ENCODE measurements around the gene EIPR1. TPM values are rescaled to one million over a fixed set of nuclear protein-coding genes. Genes with fewer than 3 reads are reported as not detected.
A peak's percentile ranks its signal among the peaks of the same experiment; 100 is the strongest.
"Not testable (repeated sequence)": the region's sequence is repeated elsewhere in the genome, so short reads cannot be mapped to it uniquely, and the experiment has no call there.

The EIPR1 gene
- polyA plus RNA-seq, 3 donors = 23.2 to 28.4 (median 26.5) TPM

DNA sequence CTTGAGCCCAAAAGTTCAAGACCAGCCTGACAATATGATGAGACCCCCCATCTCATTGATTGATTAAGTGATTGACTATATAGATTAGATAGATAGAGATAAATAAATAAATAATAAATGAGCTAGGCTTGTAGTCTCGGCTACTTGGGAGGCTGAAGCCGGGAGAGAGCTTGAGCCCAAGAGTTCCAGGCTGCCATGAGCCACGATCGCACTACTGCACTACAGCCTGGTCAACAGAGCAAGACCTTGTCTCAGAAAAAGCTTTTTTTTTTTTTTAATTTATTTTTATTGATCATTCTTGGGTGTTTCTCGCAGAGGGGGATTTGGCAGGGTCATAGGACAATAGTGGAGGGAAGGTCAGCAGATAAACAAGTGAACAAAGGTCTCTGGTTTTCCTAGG, 12.4 kb downstream of the EIPR1 start:
- no peak for DNase-seq

DNA sequence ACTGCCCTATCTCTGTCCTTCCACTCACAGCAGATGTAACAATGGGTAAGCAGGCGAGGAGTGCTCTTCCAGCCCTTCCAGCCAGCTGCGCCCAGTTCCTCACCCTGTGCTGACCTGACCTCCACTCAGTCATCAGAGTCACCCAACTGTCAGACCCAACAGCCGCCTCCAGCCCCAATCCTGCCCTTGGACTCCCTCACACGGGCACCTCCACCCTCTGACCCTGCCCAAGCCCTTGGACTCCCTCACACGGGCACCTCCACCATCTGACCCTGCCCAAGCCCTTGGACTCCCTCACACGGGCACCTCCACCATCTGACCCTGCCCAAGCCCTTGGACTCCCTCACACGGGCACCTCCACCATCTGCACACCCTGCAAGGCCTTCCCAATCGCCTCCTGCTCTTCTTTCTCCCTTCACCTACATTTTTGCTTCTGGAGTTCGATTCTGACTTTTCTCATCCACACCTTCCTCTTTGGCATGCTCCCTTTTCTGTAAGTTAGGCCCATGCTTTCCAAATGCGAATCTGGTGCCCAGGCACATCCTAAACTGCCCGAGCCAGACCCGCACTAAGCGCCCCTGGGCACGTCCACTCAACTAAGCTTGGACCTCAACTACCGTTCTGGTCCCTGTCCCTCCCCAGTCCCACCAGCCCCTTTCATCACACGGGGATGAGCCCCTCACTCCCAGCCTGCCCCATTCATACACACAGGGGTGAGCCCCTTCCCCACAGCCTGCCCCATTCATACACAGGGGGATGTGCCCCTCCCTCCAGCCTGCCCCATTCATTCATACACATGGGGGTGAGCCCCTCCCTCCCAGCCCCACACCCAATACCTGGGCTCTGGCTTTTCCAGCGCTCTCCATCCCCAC, 15.9 kb downstream of the EIPR1 start:
- DNase-seq = no peak

DNA sequence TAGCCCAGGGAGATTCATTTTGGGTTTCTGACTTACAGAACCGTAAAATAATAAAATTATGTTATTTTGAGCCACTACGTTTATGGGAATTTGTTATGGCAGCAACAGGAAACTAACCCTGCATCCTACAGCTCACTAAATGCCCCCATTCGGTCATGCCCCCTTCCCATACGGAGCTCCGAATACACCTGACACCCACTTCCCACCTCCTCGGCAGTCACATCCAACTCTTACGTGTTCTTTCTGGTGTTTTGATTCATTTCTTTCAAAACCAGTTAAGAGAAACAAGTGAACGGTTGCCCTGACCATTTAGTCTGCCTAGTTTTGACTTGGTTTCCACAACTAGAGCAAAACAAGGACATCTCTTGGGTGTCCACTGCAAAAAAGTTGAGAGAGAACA, 19.7 kb downstream of the EIPR1 start:
- no peak for DNase-seq

DNA sequence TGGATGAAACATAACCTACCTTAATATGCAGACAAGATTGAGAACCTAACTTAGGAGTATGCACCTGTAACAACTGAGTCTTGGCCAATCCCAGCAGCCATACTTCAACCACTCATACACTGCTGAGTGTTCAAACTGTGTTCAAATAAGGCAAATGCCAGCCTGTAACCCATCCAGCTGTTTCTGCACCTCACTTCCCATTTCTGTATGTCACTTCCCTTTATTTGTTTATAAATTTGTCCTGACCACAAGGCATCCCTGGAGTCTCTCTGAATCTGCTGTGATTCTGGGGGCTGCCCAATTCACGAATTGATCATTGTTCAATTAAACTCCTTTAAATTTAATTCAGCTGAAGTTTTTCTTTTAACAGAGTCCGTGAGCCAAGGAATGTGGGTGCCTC, 20.2 kb downstream of the EIPR1 start:
- DNase-seq = not testable (repeated sequence)

DNA sequence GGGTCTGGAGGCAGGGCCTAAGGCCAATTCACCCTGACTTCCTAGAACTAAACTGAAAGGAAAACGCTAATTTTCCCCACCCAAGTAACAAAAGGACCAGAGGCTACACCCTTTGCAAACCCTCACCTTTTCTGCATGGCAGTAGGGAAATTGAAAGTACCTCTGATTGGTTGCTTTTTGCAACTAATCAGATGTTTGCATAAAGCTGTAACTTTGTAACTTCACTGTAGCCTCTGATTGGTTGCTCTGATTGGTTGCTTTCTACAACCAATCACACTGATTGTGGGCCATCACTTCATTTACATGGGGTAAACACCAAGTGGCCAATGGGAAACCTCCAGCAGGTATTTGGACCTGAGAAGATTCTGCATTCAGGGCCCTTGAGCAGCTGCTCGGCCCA, 20.8 kb downstream of the EIPR1 start:
- no peak for DNase-seq

DNA sequence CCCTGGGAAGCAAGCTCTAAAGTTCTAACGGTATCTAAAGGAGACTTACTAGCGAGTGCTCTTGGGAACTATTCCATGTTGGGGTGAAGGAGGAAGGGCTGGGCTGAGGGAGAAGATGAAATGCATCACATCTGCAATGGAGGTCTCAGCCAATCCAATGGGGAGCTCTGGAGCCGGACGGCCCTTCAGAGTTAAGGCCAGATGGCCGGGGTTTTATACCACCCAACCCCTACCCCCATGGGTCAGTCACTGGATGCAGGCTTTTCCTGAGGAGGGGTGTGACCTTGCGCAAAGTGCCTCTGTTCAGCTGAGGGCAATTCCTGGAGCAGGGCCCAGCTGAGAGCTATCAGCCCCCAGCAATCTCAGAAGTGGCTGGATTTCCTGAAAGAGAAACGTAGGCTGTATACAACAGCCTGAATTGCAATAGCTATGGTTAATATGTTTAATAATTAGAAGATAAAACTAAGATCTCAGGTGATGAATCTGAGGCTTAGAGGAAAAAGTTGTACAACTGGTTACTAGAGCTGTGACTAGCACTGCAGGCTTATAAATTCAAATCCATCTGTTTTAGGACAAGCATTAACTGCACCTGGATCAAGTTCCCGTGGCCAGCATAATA, 21.6 kb downstream of the EIPR1 start:
- DNase-seq = no peak

DNA sequence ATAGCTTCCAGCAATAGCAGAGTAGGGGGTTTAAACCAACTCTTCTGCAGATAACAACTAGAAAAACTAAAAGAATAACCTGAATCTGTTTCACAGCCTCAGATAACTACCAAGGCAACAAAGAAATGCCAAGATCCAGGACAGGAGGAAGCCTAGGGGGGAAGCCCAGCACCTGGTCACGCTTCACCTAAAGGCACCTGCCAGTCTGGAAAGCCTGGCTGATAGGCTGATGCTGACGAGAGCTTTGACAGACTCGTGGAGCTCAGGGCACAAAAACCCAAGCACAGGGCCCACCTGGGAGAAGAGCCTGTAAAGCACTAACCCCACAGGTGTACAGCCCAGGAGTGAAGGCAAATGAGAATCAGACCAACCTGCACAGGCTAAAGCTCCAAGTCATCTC, 22.6 kb downstream of the EIPR1 start:
- no peak for DNase-seq

DNA sequence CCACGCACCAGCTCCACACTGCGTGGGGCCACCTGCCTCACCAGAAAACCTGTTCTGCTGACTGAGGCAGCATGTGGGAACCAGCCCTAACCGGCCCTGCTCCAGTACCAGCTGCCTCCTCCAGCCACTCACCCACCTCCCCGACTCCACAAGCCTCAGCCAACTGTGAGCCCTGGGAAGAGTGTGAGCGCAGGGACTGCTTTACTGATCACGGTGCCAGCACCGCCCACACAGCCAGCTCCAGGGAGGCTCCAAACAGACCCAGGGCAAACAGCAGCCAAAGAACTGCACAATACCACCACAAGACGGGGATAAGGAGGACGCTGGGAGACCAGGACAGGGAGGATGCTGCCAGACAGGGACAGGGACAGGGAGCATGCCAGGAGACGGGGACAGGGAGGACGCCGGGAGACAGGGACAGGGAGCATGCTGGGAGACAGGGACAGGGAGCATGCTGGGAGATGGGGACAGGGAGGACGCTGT, 28.4 kb downstream of the EIPR1 start:
- peak; percentile 29 for DNase-seq

DNA sequence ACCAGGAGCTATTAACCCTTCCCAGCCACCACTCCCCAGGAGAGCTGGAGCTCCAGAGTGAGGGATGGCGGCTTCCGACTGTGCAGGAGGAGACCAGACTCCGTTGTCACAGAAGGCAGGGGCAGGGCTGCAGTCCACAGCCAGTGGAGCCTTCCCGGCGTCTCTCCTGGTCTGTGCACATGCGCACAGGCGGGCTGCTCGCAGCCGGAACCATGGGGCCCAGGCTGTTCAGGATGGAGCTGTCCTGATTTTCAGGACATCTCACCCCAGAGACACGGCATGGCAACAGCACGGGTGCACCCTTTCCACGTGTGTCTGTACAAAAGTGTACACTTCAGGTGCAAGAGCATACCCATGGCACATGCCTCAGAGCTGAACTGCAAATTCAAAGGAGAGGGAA, 28.9 kb downstream of the EIPR1 start:
- DNase-seq = no peak

DNA sequence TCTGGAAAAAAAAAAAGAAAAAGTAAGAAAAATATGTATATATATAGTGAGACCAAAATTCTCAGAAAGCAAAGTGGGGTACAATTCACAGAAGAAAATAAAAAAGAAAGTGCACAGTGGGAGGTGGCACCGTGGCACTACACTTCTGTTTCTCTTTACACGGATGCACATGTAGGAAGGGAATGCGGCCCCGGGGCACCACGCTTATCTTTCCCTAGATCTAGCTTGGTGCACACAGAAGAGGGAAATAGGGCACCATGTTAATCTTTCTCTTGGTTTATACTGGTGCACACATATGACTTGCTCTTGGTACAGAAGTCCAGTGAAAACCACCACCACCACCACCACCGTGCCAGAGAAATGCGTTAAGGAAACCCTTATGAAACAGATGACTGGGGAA, 32.0 kb downstream of the EIPR1 start:
- no peak for DNase-seq

DNA sequence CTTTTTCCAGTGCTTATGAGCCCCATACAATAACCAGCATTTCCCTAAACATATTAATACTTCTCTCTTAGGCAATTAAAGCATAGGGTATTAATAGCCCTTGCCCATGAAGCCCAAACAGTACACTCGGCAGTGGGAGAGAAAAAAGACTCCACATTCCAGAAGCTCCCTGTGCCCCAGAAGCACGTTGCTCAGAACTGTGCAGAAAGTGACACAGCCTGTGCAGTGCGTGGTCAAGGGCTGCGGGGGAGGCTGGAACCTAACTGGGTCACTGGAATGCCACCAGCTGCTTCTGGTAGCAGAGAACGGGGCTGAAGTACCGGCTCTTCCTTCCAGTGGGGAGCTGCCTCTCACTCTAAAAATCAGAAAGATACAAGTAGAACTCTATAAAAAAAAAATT, 32.7 kb downstream of the EIPR1 start:
- DNase-seq = no peak

DNA sequence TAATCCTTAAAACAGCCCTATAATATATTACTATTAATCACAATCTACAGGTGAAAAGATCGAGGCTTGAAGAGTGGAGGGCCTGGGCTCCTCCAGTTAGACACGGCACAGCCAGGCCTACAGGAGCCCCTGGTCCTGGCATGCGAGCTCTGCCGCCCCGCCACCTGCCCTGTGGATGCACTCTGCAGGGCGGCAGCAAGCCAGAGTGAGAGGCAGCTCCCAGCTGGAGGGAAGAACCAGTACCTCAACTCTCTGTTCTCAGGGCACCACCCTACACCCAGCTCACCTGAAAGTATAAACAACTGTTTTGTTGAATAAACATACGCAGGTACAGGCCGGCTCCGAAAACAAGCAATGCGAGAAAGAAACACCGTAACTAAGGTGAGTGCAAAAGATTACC, 34.6 kb downstream of the EIPR1 start:
- no peak for DNase-seq

DNA sequence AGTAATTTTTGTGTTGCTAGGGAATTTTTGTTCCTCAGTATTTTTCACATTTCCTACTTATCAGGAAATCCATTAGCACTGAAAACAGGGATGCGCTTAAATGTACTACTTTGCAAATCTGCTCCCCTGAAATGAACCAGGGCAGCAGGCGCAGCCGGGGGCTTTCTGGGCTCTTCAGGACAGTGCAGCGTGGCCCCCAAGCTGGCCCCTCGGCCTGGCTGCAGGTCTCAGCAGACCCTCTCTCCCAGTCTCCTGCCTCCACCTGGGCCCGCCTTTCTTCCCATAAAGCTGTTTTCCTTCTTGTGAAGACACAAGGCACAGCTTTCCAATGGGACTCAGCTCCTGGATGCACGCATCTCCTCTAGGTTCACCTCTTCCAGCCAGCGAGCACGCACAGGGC, 35.3 kb downstream of the EIPR1 start:
- no peak for DNase-seq

DNA sequence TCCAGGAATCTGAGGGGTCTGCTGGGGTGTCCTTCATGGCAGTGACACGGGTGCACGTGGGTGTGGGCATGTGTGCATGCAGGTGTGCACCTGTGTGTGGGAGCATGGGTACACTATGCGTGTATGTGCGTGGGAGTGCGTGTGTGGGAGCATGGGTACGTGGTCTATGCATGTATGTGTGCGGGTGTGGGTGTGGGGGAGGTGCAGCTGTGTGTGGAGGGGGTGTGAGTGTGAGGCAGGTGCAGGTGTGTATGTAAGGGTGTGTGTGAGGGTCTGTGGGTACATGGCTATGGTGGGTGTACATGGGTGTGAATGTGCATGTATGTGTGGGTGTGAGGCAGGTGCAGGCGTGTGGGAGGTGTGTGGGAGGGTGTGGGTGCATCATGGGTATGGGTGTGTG, 36.3 kb downstream of the EIPR1 start:
- no peak for DNase-seq

DNA sequence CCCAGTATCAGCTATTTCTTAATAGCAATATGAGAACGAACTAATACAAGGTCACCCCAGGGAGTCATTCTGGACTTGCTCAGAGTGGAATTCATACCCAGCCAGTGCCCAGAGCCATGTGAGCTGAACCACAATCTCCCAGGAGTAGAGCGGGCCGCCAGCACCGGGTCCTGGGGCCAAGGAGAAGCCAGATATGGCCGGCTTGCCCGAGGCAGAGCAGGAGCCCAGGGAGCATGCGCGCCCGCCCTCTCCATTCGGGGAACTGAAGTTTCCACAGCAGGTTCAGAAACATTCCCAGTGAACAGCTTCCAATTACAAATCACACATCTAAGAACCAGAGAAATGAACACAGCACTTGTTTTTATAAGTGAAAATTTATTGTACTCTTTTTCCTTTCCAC, 37.5 kb downstream of the EIPR1 start:
- no peak for DNase-seq

DNA sequence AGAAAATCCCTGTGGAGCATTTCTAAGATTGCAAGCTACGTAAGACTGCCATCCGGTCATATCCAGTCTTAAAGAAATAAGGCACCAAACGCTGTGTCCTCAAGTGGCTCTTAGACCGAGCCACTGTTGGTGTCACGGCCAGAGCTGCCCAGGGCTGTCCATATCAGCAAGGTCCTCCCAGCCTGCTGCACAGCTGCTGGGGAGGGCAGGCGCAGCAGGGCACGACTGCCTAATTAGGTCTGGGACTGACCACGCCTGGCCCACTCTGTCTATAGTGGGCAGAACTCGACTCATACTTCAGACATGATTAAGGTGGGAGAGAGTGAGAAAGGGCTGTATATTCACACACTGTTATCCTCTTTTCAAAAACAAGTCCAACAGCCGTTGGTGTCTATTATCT, 39.3 kb downstream of the EIPR1 start:
- no peak for DNase-seq

DNA sequence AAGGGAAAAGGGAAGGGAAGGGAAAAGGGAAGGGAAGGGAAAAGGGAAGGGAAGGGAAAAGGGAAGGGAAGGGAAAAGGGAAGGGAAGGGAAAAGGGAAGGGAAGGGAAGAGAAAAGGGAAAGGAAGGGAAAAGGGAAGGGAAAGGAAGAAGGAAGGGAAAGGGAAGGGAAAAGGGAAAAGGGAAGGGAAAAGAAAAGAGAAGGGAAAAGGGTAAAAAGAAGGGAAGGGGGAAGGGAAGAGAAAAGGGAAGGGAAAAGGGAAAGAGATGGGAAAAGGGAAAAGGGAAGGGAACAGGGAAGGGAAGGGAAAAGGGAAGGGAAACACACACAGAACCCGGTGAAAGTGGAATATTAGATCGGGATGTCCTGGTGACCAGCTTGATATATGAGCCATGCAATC, 40.8 kb downstream of the EIPR1 start:
- no peak for DNase-seq

DNA sequence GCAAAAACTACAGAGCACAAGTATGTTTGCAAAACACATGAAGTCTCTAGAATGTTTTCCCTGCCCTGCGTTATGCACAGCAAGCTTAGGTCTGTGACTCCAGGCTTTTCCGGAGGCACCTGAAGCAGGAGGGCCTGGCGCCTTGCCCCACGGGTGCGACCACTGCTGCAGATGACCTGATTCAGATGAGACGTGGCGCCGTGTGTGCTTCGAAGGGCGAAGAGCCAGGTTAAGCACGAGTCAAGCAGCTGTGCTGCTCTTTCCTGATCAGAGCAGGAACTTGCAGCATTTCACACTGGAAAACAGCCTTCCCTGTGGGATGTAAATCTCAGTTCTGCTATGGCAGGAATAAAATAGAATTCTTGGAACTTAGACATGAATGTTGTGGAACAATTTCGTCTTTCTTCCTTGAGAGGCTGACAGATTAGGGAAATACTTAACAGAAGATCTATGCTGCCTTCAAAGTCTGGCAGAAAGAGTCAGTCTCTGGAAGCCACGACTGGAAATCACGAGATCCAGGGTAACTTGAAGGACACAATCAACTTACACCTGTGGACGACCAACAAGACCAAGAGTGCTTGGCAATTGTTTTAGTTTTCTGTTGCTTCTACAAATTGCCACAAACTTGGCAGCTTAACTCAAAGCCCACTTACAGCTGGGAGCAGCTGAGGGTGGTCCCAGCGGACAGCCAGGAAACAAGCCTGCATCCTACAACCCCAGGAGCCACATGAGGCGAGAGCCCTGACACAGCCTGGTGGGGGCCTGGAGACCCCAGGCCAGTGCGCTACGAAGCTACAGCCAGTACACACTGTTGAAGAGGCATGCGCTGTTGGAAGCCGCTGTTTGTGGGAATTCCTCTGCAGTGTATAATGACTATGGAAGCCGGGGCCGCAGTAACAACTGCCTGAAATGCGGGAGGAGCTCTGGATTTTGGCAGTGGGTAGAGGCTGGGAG, 42.9 kb downstream of the EIPR1 start:
- DNase-seq = no peak

DNA sequence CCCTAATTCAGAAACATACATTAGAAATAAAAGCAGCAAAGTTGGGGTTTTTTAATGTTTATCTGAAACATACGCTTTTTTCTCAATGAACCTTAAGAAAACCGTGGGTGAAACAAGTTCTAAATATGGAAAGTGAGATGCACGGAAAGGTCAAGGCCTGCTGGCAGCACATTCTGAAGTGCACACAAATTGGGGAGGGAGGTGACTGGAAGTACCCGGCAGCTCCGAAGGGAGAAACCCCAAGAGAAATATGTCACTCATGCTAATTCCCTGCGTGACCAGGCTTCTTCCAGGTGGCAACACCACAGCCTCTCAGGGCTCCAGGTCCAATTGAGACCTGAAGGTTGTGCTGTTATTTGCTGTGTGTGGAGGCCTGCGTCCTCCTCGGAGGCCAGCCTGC, 45.5 kb downstream of the EIPR1 start:
- no peak for DNase-seq

DNA sequence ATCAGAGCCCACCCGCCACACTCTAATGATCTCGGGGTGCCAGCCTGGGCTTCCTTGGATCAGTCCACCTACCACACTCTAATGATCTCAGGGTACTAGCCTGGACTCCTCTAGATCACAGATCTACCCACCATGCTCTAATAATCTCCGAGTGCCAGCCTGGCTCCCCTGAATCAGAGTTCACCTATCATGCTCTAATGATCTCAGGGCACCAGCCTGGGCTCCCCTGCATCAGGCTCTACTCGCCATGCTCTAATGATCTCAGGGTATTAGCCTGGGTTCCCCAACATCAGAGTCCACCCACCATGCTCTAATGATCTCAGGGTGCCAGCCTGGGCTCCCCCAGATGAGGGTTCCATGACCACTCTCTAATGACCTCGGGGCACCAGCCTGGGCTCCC, 48.1 kb downstream of the EIPR1 start:
- DNase-seq = no peak

DNA sequence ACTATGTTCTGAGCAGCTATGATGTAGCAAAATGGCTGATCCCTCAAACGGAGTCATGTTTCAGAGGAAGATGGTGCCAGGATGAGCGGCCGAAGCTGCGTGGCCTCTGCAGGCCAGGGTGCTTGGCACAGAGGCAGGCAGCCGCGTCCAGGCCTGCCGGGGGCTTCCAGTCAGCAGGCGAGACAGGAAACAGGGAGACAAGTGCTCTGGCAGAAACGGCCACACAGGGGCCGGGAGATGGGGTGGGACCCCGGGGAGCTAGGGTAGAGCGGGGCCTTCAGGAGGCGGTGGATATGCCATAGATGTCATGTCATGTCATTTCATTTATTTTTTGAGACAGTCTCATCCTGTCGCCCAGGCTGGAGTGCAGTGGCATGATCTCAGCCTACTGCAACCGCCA, 50.7 kb downstream of the EIPR1 start:
- no peak for DNase-seq

DNA sequence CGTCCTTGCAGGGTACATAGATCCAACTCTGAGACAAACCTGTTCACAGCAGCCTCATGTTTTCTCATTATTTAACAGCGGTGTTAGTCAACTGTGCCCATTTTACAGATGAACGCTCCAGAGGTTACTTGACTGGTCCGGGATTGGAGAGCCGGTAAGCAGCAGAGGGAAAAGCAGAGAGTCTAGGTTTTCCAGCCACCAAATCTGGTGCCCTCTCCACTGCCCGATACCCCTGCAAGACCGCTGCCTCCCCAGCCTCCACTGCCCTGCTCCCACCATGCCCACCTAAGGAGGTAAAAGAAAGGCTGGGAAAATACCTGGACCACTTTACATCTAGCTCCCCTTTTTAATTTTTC, 51.5 kb downstream of the EIPR1 start:
- no peak for DNase-seq
